ENCODE measurements around the gene INPP4B. TPM values are rescaled to one million over a fixed set of nuclear protein-coding genes. Genes with fewer than 3 reads are reported as not detected.

INPP4B gene
- total RNA-seq, 1 experiment from 2014 or later = 14.3 TPM

DNA sequence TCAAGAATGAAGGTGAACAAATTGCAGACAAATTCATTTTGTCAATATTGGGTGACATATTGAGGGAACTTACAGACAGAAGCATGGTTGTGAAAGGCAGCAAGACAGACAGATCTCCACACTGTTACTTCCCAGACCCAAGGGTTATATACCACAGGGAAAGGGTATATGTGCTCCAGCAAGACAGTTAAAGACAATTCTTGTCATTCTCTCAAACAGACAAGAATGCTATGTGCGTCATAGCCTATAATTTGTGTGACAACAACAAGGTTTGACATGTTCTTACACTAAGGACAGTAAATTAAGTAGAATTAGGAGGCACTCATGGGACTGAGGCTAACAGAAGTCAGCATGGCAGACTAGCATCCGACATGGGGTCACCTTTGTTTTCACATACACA lies 214.3 kb downstream of the INPP4B start:
- POLR2A ChIA-PET = no interaction called here
- no TSS peak for BruUV-seq (replicated peaks)
- H3K27ac ChIP-seq (ENCODE audit: low read depth, low read length) = no peak overlapping the region
- H3K27me3 ChIP-seq (ENCODE audit: insufficient read depth, low read length) = no peaks in the 10 kb centered on the region
- H3K9me3 ChIP-seq (ENCODE audit: control insufficient read depth in 1 of 2, insufficient read depth in 1 of 2, low read depth in 1 of 2, low read length in 2 of 2) = no peaks in the 10 kb centered on the region; a peak in 1 of 4 replicates
- RAD21 ChIA-PET (ENCODE audit: low non-redundant PET in 1 of 2, low total read pairs in 2 of 2, uncharacterized antibody in 2 of 2, unreplicated experiment in 2 of 2) = no interaction called here
- CTCF ChIA-PET = no interaction called here
- no peaks in the 10 kb centered on the region for H3K36me3 ChIP-seq (ENCODE audit: control insufficient read depth in 1 of 2, insufficient read depth in 2 of 2, low read length in 2 of 2)
- H2AFZ ChIP-seq (ENCODE audit: low read depth, low read length, poor library complexity, severe bottlenecking) = no peak overlapping the region
- no peaks in the 10 kb centered on the region for H3K4me1 ChIP-seq (ENCODE audit: control insufficient read depth in 1 of 2, insufficient read depth in 2 of 2, low read length in 2 of 2)
- H3K4me2 ChIP-seq (ENCODE audit: low read length) = no peak overlapping the region
- ATAC-seq = no peak
- H3K9ac ChIP-seq (ENCODE audit: low read length) = no peak overlapping the region
- no peak for TF ChIP-seq POLR2AphosphoS5 (IDR thresholded peaks at IDR 0.05; ENCODE audit: low read depth, low read length)
- H4K20me1 ChIP-seq (ENCODE audit: insufficient read depth) = no peaks in the 10 kb centered on the region
- intact Hi-C loops (cut with micrococcal nuclease) = no loop called here
- no peak overlapping the region for H3K4me3 ChIP-seq (replicated peaks in 1 of 2; ENCODE audit: low read depth in 1 of 2, low read length in 2 of 2)
- H3K9me2 ChIP-seq (ENCODE audit: insufficient read depth) = no peaks in the 10 kb centered on the region
- no peak for DNase-seq (ENCODE audit: low read depth, low spot score)
- H3K79me2 ChIP-seq (ENCODE audit: insufficient read depth, low read length) = no peaks in the 10 kb centered on the region

GRCh38 chr4:142615324-142615665 lies 230.8 kb downstream of the INPP4B start:
- Histone ChIP-seq H3K27me3 (ENCODE audit: insufficient read depth, low read length) (no peaks in the 10 kb centered on the region), H3K9me2 (ENCODE audit: insufficient read depth) (no peaks in the 10 kb centered on the region), H2AFZ (ENCODE audit: low read depth, low read length, poor library complexity, severe bottlenecking) (no peak overlapping the region), H4K20me1 (ENCODE audit: insufficient read depth) (no peaks in the 10 kb centered on the region), H3K4me2 (ENCODE audit: low read length) (no peak overlapping the region), H3K9me3 (ENCODE audit: control insufficient read depth in 1 of 2, insufficient read depth in 1 of 2, low read depth in 1 of 2, low read length in 2 of 2) (no peaks in the 10 kb centered on the region), H3K36me3 (ENCODE audit: control insufficient read depth in 1 of 2, insufficient read depth in 2 of 2, low read length in 2 of 2) (no peaks in the 10 kb centered on the region), H3K79me2 (ENCODE audit: insufficient read depth, low read length) (no peaks in the 10 kb centered on the region), H3K4me3 (replicated peaks in 1 of 2; ENCODE audit: low read depth in 1 of 2, low read length in 2 of 2) (no peak overlapping the region), H3K27ac (ENCODE audit: low read depth, low read length) (no peak overlapping the region), H3K9ac (ENCODE audit: low read length) (no peak overlapping the region), H3K4me1 (ENCODE audit: control insufficient read depth in 1 of 2, insufficient read depth in 2 of 2, low read length in 2 of 2) (peaks cover 0 to 3% of the 10 kb centered on the region in 2 experiments; a peak in 1 of 4 replicates)
- TF ChIP-seq ELF1 (IDR thresholded peaks at IDR 0.05; ENCODE audit: borderline replicate concordance, low read depth) (no peak), MAX (IDR thresholded peaks at IDR 0.05) (no peak), TCF7L2 (IDR thresholded peaks at IDR 0.05; ENCODE audit: borderline replicate concordance, extremely low read depth, insufficient read depth, insufficient read length) (no peak), CBX3 (IDR thresholded peaks at IDR 0.05; ENCODE audit: low read depth) (no peak), REST (IDR thresholded peaks at IDR 0.05; ENCODE audit: low read depth) (no peak), CEBPB (IDR thresholded peaks at IDR 0.05; ENCODE audit: low read depth) (no peak), JUND (IDR thresholded peaks at IDR 0.05) (no peak)
- no peak for ATAC-seq
- ChIA-PET RAD21 (ENCODE audit: low non-redundant PET in 1 of 2, low total read pairs in 2 of 2, uncharacterized antibody in 2 of 2, unreplicated experiment in 2 of 2) (no interaction called here), CTCF (no interaction called here), POLR2A (no interaction called here)
- no TSS peak for BruUV-seq (replicated peaks)
- DNase-seq (ENCODE audit: low read depth, low spot score) = no peak
- intact Hi-C loops (cut with micrococcal nuclease) = no loop called here
